ENCODE data around the gene SEPTIN12. TPM values are rescaled to one million over a fixed set of nuclear protein-coding genes. Genes with fewer than 3 reads are reported as not detected.
A peak's percentile ranks its signal among the peaks of the same experiment; 100 is the strongest.

SEPTIN12 gene
- total and polyA plus RNA-seq, 2 of the 4 experiments (the other 2 are of a cell fraction) = not detected

DNA sequence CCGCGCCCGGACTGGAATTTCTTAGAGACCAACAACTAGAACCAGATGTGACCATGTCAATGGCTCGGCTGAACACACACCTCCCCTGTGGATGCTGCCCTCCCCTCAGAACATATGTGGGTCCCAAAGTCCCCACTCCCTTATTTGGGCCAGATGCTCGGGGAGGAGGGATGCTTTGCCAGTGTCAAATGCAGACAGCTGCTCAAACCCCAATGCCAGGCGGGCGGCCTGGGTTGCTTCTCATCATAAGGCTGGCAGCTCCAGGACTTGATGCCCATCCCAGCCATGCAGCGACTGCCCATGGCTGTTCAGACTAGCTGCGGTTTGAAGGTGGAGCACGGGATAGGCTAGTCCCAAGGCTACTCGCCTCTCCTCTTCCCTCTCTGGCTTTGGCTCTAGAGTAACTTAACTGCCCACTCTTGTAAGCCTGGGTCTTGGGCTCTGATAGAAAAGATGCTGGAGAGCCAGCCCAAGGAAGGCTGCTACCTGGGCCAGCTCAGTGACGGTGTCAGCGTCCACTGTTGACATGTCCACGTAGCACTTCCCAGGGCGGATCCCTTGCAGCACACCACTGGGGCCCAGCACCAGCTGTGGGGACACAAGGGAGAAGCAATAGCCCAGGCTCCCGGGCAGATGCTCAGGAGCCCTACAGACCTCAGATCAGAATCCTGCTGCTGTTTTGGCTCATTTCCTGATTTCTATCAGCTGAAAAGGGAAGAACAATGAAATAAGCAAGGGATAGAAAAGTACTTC, 25.3 kb upstream of the SEPTIN12 start:
- dilution Hi-C loops (cut with HindIII; ENCODE audit: low sequenced_read_pairs, unreplicated experiment) = no loop called here

More for the DNA sequence above, 25.3 kb upstream of the SEPTIN12 start:
- Histone ChIP-seq H2BK120ac (ENCODE audit: low read depth, low read length) (no peak overlapping the region), H3K4me3 (ENCODE audit: insufficient read depth, low read depth, low read length) (no peak overlapping the region), H4K91ac (ENCODE audit: insufficient read depth, low read depth, low read length) (no peak overlapping the region), H3K9me1 (ENCODE audit: insufficient read depth, low read length) (no peaks in the 10 kb centered on the region), H3K56ac (ENCODE audit: extremely low read depth, insufficient read depth, low read length) (no peak overlapping the region), H2AK9ac (replicated peaks; ENCODE audit: low read depth, low read length, poor library complexity) (no peak overlapping the region), H3K4me1 (ENCODE audit: control insufficient read depth, insufficient read depth, low read length) (peaks cover 8% of the 10 kb centered on the region; the same call in 1 of the 2 replicates), H3K27me3 (ENCODE audit: control insufficient read depth, insufficient read depth, low read length) (no peaks in the 10 kb centered on the region), H3K9ac (ENCODE audit: low read depth, low read length) (no peak overlapping the region), H3K9me3 (ENCODE audit: control insufficient read depth, insufficient read depth, low read length) (no peaks in the 10 kb centered on the region), H3K4ac (ENCODE audit: low read depth, low read length) (no peak overlapping the region), H2BK5ac (ENCODE audit: low read depth, low read length, poor library complexity, severe bottlenecking) (no peak overlapping the region), H4K20me1 (ENCODE audit: insufficient read depth, low read length) (no peaks in the 10 kb centered on the region), H3K27ac (ENCODE audit: insufficient read depth, low read length) (peak overlapping the region; percentile 17; the same call in 1 of the 2 replicates), H3K4me2 (ENCODE audit: low read depth, low read length) (no peak overlapping the region), H2AK5ac (ENCODE audit: low read depth, low read length) (no peak overlapping the region), H2BK20ac (ENCODE audit: low read depth, low read length) (no peak overlapping the region), H2AFZ (replicated peaks; ENCODE audit: low read length, poor library complexity) (no peak overlapping the region), H4K5ac (ENCODE audit: low read depth, low read length) (no peak overlapping the region), H3K18ac (ENCODE audit: low read depth, low read length) (no peak overlapping the region), H3K14ac (replicated peaks; ENCODE audit: low read depth, low read length) (no peak overlapping the region), H2BK15ac (ENCODE audit: low read depth, low read length) (no peak overlapping the region), H4K8ac (ENCODE audit: low read depth in 2 of 2, low read length in 2 of 2) (no peak overlapping the region), H3K36me3 (ENCODE audit: control insufficient read depth, insufficient read depth, low read length) (peaks cover 48% of the 10 kb centered on the region), H3K79me1 (ENCODE audit: low read depth in 1 of 2, low read length in 2 of 2) (peaks cover 2 to 5% of the 10 kb centered on the region in 2 experiments; a peak in 1 of 4 replicates), H3K23ac (ENCODE audit: low read depth, low read length) (no peak overlapping the region)
- ATAC-seq (ENCODE audit: low read depth) (no peak), DNase-seq (no peak)
- in situ Hi-C loops (cut with MboI; ENCODE audit: low sequenced_read_pairs) = no loop called here
- WGBS, 2 experiments (ENCODE audit: extremely low coverage in 2 of 2, insufficient read length in 1 of 2) = 96% methylated on average over 8 of the region's 16 CpGs; no CpG with 5 or more reads in 1 of the 2 experiments
- BruUV-seq (replicated peaks) = no TSS peak
- ChIA-PET CTCF (no interaction called here), POLR2A (ENCODE audit: unreplicated experiment) (interaction anchor here (0.6 kb wide), 1 partner anchor 17 kb away, joined by 13 read pairs; no protein-coding TSS in a partner anchor)
- TF ChIP-seq MAZ (IDR thresholded peaks at IDR 0.05; ENCODE audit: borderline replicate concordance, low read depth, low read length) (no peak), RAD21 (IDR thresholded peaks at IDR 0.05; ENCODE audit: low read length) (no peak)
- intact Hi-C loops (cut with micrococcal nuclease) = no loop called here

Data from IMR-90 (cell line).